Osteoblast (primary cell): Measurements from ENCODE around the gene CHCHD3. TPM values are rescaled to one million over a fixed set of nuclear protein-coding genes. Genes with fewer than 3 reads are reported as not detected.
A peak's percentile ranks its signal among the peaks of the same experiment; 100 is the strongest.

Experiments used
- DNase-seq: peaks from one replicate; pipeline ENCODE4 v3.0.0; 2011; ENCODE audit warnings: low spot score, mixed read lengths; ENCODE audit not compliant: insufficient read length; ENCODE audit errors: missing footprints
- H2AFZ ChIP-seq: 2 replicates; pipeline ENCODE4 v1.6.0; 2011; ENCODE audit warnings: mild to moderate bottlenecking, low read length
- H3K27ac ChIP-seq: 2 replicates; pipeline ENCODE4 v1.5.1; 2011; ENCODE audit warnings: mild to moderate bottlenecking, low read depth, low read length, moderate library complexity
- H3K27me3 ChIP-seq: 2 replicates; pipeline ENCODE4 v1.6.0; 2012; ENCODE audit warnings: mild to moderate bottlenecking, control low read depth, inconsistent platforms, low read length, moderate library complexity; ENCODE audit not compliant: insufficient read depth
- H3K36me3 ChIP-seq: 2 replicates; pipeline ENCODE4 v1.5.1; 2011; ENCODE audit warnings: mild to moderate bottlenecking, low read length, control low read depth, moderate library complexity; ENCODE audit not compliant: insufficient read depth
- H3K4me1 ChIP-seq: 2 replicates; pipeline ENCODE4 v1.5.1; 2011; ENCODE audit warnings: mild to moderate bottlenecking, low read length, control low read depth, moderate library complexity; ENCODE audit not compliant: insufficient read depth
- H3K4me2 ChIP-seq: 2 replicates; pipeline ENCODE4 v1.6.0; 2011; ENCODE audit warnings: mild to moderate bottlenecking, low read length; ENCODE audit not compliant: insufficient read depth
- H3K4me3 ChIP-seq: fragments of 200-600 bp; sonication (generic); 3 replicates; pipeline ENCODE4 v1.5.1; 2012; ENCODE audit warnings: mild to moderate bottlenecking, low read length, inconsistent platforms; ENCODE audit not compliant: insufficient read depth
- H3K79me2 ChIP-seq: 2 replicates; pipeline ENCODE4 v1.6.0; 2012; ENCODE audit warnings: mild to moderate bottlenecking, low read length, control low read depth, inconsistent platforms; ENCODE audit not compliant: insufficient read depth
- H3K9me3 ChIP-seq: 2 replicates; pipeline ENCODE4 v1.5.1; 2011; ENCODE audit warnings: low read depth, low read length, control low read depth
- H4K20me1 ChIP-seq: 2 replicates; pipeline ENCODE4 v1.6.0; 2012; ENCODE audit warnings: mild to moderate bottlenecking, low read length, control low read depth; ENCODE audit not compliant: insufficient read depth
- total RNA-seq: library from RNA; depleted of rRNA; stranded (reverse); fragments of >200 nt; gene quantifications from 2 replicates; pipeline ENCODE4 v1.2.3, GENCODE V29; 2012
- TF ChIP-seq, protein P1 (sequence below): IDR thresholded peaks from 2 replicates; pipeline ENCODE4 v1.5.1; 2011; ENCODE audit warnings: mild to moderate bottlenecking, low read depth, low read length, moderate library complexity; ENCODE audit errors: extremely low read depth

The CHCHD3 gene
- total RNA-seq, 1 donor, result 89.8 TPM

DNA sequence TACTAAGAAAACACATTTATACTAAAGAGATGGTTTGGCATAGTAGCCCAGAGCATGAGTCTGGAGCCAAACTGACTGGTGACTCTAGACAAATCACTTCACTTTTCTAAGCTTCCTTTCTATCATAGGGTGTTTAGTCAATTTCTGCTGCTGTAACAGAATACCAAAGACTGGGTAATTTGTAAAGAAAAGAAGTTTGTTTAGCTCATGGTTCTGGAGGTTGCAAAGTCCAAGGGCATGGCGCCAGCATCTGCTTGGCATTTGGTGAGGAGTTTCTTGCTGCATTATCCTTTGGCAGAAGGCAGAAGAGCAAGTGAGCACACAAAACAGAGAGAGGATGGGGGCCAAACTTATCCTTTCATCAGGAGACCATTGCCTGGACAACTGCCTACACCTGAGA, 146.3 kb downstream of the CHCHD3 start:
- H3K4me1 ChIP-seq, result peaks cover 16% of the 10 kb centered on the region
- H3K36me3 ChIP-seq, result no peaks in the 10 kb centered on the region
- H3K27me3 ChIP-seq, result no peaks in the 10 kb centered on the region
- TF ChIP-seq, protein P1, sequence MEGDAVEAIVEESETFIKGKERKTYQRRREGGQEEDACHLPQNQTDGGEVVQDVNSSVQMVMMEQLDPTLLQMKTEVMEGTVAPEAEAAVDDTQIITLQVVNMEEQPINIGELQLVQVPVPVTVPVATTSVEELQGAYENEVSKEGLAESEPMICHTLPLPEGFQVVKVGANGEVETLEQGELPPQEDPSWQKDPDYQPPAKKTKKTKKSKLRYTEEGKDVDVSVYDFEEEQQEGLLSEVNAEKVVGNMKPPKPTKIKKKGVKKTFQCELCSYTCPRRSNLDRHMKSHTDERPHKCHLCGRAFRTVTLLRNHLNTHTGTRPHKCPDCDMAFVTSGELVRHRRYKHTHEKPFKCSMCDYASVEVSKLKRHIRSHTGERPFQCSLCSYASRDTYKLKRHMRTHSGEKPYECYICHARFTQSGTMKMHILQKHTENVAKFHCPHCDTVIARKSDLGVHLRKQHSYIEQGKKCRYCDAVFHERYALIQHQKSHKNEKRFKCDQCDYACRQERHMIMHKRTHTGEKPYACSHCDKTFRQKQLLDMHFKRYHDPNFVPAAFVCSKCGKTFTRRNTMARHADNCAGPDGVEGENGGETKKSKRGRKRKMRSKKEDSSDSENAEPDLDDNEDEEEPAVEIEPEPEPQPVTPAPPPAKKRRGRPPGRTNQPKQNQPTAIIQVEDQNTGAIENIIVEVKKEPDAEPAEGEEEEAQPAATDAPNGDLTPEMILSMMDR, result no peak
- no peak overlapping the region for H3K4me3 ChIP-seq
- DNase-seq, result no peak
- no peak overlapping the region for H3K4me2 ChIP-seq
- H4K20me1 ChIP-seq, result peaks cover 9% of the 10 kb centered on the region
- H2AFZ ChIP-seq, result no peak overlapping the region
- no peaks in the 10 kb centered on the region for H3K9me3 ChIP-seq
- H3K79me2 ChIP-seq, result peaks cover 6% of the 10 kb centered on the region
- no peak overlapping the region for H3K27ac ChIP-seq

DNA sequence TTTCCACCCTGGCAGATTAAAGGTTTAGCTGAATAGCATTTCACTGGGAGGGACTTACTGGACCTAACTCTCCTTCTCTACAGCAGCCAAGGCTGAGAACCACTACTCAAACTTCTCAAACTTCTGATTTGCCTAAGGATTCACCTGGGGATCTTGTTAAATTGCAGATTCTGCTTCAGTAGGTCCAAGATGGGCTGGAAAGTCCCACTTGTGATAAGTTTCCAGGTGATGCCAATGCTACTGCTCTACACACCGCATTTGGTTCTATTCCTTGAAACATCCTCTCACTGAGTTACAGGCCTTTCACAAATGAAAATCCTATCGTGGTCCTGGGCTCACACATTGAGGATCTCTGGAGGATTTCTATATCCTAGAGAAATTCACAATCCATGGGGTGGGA, 147.9 kb downstream of the CHCHD3 start:
- no peak for DNase-seq
- H3K27me3 ChIP-seq, result no peaks in the 10 kb centered on the region
- H3K36me3 ChIP-seq, result no peaks in the 10 kb centered on the region
- no peak overlapping the region for H2AFZ ChIP-seq
- H3K27ac ChIP-seq, result no peak overlapping the region
- no peaks in the 10 kb centered on the region for H3K9me3 ChIP-seq
- H4K20me1 ChIP-seq, result peaks cover 11% of the 10 kb centered on the region
- no peak overlapping the region for H3K4me2 ChIP-seq
- peaks cover 16% of the 10 kb centered on the region for H3K4me1 ChIP-seq
- no peak overlapping the region for H3K4me3 ChIP-seq
- TF ChIP-seq, protein P1, result no peak
- peaks cover 6% of the 10 kb centered on the region for H3K79me2 ChIP-seq

DNA sequence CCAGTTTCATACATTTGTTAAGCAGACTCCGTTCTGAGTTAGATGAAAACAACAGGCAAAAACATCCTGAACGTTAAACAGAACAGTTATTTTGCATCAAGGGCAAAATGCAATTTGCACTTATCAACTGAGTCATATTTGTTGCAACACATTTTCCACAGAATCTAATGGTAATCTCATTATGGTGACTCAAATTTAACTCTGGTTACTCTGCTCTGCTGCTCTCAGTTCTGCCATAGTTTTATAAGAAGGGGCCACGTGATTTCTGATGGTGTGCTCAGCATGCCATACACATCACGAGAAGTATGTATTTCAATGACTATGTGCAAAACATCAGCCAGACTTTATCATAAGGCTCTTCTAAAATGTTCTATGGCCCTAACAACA, 148.8 kb downstream of the CHCHD3 start:
- peaks cover 6% of the 10 kb centered on the region for H3K79me2 ChIP-seq
- H2AFZ ChIP-seq, result no peak overlapping the region
- peaks cover 11% of the 10 kb centered on the region for H4K20me1 ChIP-seq
- H3K4me2 ChIP-seq, result peak overlapping the region; percentile 26
- peaks cover 16% of the 10 kb centered on the region for H3K4me1 ChIP-seq
- H3K36me3 ChIP-seq, result no peaks in the 10 kb centered on the region
- no peaks in the 10 kb centered on the region for H3K9me3 ChIP-seq
- DNase-seq, result no peak
- H3K27me3 ChIP-seq, result no peaks in the 10 kb centered on the region
- TF ChIP-seq, protein P1, result no peak
- H3K27ac ChIP-seq, result peak overlapping the region; percentile 56
- H3K4me3 ChIP-seq, result no peak overlapping the region

DNA sequence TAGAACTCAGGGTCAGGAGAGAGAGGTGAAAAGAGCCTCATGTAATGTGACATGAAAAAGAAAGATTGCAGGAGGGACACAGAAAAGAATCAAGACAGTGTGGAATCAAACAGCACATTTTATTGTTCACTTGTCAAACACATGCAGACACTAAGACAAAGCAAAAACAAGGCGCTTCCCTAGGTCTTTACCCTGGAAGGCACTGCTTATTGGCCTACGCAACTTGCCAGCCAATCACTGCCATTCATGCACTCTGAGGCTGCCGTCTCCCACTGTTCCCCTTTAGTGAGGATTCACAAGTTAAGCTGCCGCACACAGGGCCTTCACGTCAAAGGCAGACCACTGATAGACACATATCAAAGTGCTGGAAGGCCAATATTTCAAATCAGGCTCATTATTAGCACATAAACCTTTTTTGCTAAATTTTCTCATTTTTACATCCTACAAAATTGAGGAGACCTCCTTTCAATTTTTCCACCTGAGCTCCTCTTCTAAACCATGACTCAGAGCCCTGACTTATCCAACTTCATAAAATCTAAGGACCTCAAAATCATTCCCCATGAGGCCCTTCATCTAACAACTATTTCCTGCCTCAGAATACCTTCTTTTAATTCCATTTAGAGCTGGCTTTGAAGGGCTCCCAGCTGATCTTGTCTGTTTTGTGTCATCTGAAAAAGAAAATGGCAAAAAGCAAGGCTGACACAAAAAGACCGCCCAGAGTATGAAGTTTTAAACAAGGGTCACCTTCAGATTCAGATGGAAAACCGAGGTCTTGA, 149.4 kb downstream of the CHCHD3 start:
- Histone ChIP-seq H3K27ac (peak overlapping the region; percentile 48), H3K4me2 (peak overlapping the region; percentile 26)
- no peak for DNase-seq

More for the DNA sequence above, 149.4 kb downstream of the CHCHD3 start:
- Histone ChIP-seq H3K4me3 (no peak overlapping the region), H3K27me3 (no peaks in the 10 kb centered on the region), H4K20me1 (peaks cover 11% of the 10 kb centered on the region), H2AFZ (no peak overlapping the region), H3K4me1 (peaks cover 16% of the 10 kb centered on the region), H3K79me2 (peaks cover 6% of the 10 kb centered on the region), H3K9me3 (no peaks in the 10 kb centered on the region), H3K36me3 (no peaks in the 10 kb centered on the region)
- TF ChIP-seq, protein P1, result no peak
